Measurements from ENCODE around the gene ATP1A2.

Gene ATP1A2

DNA sequence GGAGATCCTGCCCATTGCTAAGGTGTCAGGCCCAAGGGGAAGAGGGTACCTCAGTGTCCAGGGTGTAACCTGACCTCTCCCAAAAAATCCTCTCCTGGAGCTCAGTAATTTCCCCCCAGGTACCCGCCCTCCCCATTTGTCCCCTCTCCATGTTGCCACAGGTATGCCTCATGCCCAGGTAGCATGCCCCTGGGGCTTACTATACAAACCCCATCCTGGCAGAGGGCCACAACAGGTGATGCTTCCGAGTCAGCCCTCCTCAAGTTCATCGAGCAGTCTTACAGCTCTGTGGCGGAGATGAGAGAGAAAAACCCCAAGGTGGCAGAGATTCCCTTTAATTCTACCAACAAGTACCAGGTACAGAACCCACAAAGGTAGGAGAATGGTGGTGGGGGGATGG, 51.5 kb downstream of the ATP1A2 start:
- H3K9me3 Mint-ChIP-seq: no peaks in the 10 kb centered on the region
- DNase-seq (no peak), ATAC-seq (replicated peaks) (no peak)
- H3K27me3 Mint-ChIP-seq: peaks cover 3 to 6% of the 10 kb centered on the region in 2 donors
- peaks cover 36 to 46% of the 10 kb centered on the region in 2 donors for H3K4me1 Mint-ChIP-seq
- H3K27ac Mint-ChIP-seq: no peak overlapping the region
- no peak overlapping the region for H3K4me3 Mint-ChIP-seq
- H3K36me3 Mint-ChIP-seq: no peaks in the 10 kb centered on the region

DNA sequence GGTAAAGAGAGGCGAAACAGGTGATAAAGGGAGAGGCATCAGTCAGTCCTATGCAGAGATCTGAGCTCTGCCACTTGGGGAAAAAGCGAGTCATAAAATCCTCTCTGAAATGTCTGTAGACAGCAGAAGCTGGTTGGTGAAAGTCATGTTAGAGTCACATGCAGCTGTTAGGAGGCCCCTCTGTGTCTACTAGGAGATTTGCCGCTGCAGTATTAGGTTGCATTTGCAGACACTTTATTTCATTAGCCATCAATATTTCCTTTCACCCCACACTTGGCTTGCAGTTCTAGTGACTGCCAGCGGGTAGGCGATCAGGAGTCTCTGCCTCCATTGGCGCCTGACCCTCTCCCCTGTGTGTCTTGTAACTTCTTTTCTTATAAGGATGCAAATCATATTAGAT, 52.0 kb downstream of the ATP1A2 start:
- H3K4me3 Mint-ChIP-seq: no peak overlapping the region
- no peaks in the 10 kb centered on the region for H3K36me3 Mint-ChIP-seq
- peak; percentile 52 to 63 for ATAC-seq (replicated peaks)
- peaks cover 36 to 46% of the 10 kb centered on the region in 2 donors for H3K4me1 Mint-ChIP-seq
- H3K27me3 Mint-ChIP-seq: peaks cover 7 to 8% of the 10 kb centered on the region in 2 donors
- no peak for DNase-seq
- no peak overlapping the region for H3K27ac Mint-ChIP-seq
- no peaks in the 10 kb centered on the region for H3K9me3 Mint-ChIP-seq

DNA sequence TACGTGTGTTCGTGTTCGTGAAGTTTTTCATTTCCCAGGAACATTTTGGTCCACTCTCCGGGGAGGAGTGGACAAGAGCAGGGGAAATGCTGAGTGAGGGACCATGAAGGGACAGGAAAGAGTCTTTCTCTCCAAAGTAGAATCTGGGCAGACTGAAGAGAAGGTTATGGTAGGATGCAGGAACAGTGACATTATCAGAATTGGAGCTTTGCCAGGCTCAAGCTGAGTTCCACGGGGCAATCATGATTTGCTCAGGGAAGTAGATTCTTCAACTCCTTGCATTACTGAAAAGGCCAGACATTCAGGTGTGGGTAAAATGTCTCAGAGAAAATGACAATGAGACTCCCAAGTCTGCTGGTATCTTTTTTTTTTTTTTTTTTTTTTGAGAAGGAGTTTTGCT, 52.5 kb downstream of the ATP1A2 start:
- DNase-seq: no peak
- no peak overlapping the region for H3K27ac Mint-ChIP-seq
- no peak overlapping the region for H3K4me3 Mint-ChIP-seq
- H3K4me1 Mint-ChIP-seq: peaks cover 36 to 46% of the 10 kb centered on the region in 2 donors
- H3K27me3 Mint-ChIP-seq: peaks cover 12% of the 10 kb centered on the region in 2 donors
- ATAC-seq (replicated peaks): no peak
- no peaks in the 10 kb centered on the region for H3K9me3 Mint-ChIP-seq
- H3K36me3 Mint-ChIP-seq: no peaks in the 10 kb centered on the region

DNA sequence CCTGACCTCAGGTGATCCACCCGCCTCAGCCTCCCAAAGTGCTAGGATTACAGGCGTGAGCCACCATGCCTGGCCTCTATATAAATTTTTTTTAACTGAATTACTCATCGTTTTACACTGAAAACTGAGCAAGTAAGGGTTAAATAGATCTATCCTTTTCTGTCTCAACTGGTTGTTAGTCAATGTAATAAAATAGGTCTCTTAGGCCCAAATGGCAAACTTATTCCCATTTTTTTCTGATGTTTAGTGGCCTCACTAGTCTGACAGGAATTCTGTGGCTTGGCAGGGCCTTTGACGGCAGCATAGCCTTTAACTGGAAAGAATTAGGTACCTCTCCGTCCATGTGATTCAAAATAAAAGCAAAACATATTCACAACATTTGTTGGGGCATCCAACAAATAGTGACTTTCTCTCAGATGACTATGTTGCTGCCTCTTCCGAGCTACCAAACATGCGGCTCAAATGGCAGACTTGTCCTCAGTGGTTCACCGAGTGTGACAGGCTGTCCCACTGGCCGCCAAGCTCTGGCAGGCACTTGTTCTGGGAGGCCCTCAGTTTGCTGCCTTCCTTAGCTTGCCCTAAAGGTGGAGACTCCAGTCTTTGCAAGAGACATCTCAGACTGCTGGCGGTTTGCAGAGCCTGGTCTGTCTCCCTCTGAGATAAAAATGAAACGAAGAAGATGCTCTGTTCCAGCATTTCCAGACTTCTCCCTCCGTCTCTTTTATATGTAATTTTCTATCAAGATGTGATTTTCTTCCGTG, 53.2 kb downstream of the ATP1A2 start:
- Mint-ChIP-seq H3K36me3 (no peaks in the 10 kb centered on the region), H3K9me3 (no peaks in the 10 kb centered on the region), H3K4me1 (peaks cover 36 to 46% of the 10 kb centered on the region in 2 donors), H3K27ac (no peak overlapping the region), H3K27me3 (peaks cover 15 to 16% of the 10 kb centered on the region in 2 donors), H3K4me3 (no peak overlapping the region)
- ATAC-seq (replicated peaks) (no peak), DNase-seq (no peak)

DNA sequence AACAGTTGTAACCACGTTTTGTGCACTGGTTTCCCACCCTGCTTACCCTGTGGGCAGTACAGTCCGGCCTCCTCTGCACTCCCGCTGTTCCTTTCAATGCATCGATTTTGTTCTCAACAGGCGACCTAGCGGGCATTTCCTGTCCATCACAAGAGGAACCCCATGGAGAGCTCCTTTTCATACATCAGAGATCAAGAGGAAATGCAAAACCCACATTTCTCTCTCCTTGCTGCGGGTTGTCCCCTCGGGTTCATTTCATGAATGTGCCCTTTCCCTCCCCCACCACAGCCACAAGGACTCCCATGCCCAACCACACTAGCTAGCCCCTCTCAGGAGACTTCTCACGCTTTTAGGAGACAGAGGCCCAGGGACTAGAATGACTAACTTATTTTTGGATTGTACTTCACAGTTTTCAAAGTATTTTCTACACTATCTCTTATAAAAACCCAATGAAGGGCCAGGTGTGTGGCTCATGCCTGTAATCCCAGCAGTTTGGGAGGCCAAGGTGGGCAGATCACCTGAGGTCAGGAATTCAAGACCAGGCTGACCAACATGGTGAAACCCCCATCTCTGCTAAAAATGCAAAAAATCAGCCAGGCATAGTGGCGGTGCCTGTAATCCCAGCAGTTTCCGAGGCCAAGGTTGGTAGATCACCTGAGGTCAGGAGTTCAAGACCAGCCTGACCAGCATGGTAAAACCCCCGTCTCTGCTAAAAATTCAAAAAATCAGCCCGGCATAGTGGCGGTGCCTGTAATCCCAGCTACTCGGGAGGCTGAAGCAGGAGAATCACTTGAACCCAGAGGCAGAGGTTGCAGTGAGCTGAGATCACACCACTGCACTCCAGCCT, 54.2 kb downstream of the ATP1A2 start:
- DNase-seq (peak; percentile 77), ATAC-seq (replicated peaks) (peak; percentile 93)
- Mint-ChIP-seq H3K4me1 (peaks cover 36 to 46% of the 10 kb centered on the region in 2 donors), H3K9me3 (no peaks in the 10 kb centered on the region), H3K36me3 (no peaks in the 10 kb centered on the region), H3K27me3 (peaks cover 25 to 26% of the 10 kb centered on the region in 2 donors), H3K27ac (peak overlapping the region; percentile 81), H3K4me3 (peak overlapping the region; percentile 31 to 51)

DNA sequence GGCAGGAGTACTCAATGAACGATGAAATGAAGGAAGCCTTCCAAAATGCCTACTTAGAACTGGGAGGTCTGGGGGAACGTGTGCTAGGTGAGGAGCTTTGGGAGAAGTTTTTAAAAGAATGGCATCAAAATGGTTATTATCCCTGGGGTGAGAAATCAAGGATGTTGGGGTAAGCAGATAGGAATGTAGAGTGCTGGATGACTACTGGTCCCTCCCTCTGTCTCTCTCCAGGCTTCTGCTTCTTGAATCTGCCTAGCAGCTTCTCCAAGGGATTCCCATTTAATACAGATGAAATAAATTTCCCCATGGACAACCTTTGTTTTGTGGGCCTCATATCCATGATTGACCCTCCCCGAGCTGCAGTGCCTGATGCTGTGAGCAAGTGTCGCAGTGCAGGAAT, 55.8 kb downstream of the ATP1A2 start:
- Mint-ChIP-seq H3K27ac (no peak overlapping the region), H3K36me3 (no peaks in the 10 kb centered on the region), H3K4me3 (no peak overlapping the region), H3K4me1 (peaks cover 31 to 40% of the 10 kb centered on the region in 2 donors), H3K9me3 (no peaks in the 10 kb centered on the region), H3K27me3 (peaks cover 28 to 30% of the 10 kb centered on the region in 2 donors)
- ATAC-seq (replicated peaks) (no peak), DNase-seq (no peak)

DNA sequence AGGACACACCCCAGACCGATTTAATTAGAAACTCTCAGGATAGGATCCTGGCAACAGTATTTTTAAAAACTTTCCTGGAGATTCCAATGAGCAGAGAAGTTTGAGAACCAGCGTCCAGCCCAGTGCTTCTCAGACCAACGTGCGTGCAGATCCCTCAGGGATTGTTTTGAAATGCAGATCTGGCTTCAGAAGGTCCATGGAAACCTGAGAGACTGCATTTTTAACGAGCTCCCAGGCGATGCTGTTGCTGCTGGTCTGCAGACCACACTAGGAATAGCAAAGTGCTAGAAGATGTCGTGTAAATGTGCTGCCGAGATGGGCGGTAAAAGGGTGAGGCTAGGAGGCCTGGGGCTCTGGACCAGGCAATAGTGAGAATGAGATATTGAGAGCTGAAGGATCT, 56.4 kb downstream of the ATP1A2 start:
- no peaks in the 10 kb centered on the region for H3K36me3 Mint-ChIP-seq
- ATAC-seq (replicated peaks): no peak

DNA sequence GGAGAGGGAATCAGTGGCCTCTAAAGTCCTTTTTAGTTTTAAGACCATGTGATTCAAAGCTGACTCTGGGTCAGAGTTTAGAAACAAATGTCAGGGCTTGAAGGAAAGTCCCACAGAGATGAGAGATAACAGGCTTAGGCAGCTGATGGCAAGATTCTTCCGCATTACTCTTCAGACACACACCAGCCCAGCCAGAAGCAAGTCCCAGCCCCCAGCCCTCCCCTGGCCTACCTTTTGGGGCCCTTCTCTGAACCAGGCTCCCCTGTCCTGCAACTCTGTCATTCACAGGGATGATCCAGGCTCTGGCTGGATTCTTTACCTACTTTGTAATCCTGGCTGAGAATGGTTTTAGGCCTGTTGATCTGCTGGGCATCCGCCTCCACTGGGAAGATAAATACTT, 61.7 kb downstream of the ATP1A2 start:
- Mint-ChIP-seq H3K4me1 (peaks cover 0 to 1% of the 10 kb centered on the region in 2 donors), H3K27ac (no peak overlapping the region), H3K27me3 (peaks cover 38 to 39% of the 10 kb centered on the region in 2 donors), H3K9me3 (no peaks in the 10 kb centered on the region), H3K4me3 (no peak overlapping the region), H3K36me3 (no peaks in the 10 kb centered on the region)
- DNase-seq (no peak), ATAC-seq (replicated peaks) (peak; percentile 36 to 61)

More for the DNA sequence above, 56.4 kb downstream of the ATP1A2 start:
- DNase-seq: no peak
- peaks cover 29 to 35% of the 10 kb centered on the region in 2 donors for H3K4me1 Mint-ChIP-seq
- H3K27me3 Mint-ChIP-seq: peaks cover 26 to 28% of the 10 kb centered on the region in 2 donors
- no peak overlapping the region for H3K27ac Mint-ChIP-seq
- H3K9me3 Mint-ChIP-seq: no peaks in the 10 kb centered on the region
- H3K4me3 Mint-ChIP-seq: no peak overlapping the region

DNA sequence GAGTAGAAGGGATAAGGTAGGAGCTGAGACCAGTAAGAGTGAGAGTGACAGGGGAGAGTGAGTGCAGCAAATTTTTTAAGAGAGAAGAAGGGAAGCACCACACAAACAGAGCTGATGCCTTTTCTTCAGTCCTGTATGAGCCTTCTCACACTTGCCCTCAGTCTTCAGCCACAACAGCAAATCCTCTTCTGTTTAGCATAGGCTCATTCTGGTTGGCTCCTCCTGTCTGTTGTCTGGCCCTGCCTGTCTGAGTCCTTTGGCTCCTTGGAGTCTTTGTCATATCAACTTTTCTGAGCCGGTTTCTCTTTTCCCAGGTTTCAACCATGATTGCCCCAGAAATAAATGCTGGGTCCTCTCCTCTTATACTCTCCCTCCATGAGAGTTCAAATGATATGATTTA, 62.1 kb downstream of the ATP1A2 start:
- no peak for ATAC-seq (replicated peaks)
- Mint-ChIP-seq H3K27me3 (peaks cover 35 to 36% of the 10 kb centered on the region in 2 donors), H3K36me3 (no peaks in the 10 kb centered on the region), H3K4me3 (no peak overlapping the region), H3K27ac (no peak overlapping the region), H3K4me1 (peaks cover 0 to 1% of the 10 kb centered on the region in 2 donors), H3K9me3 (no peaks in the 10 kb centered on the region)
- no peak for DNase-seq

DNA sequence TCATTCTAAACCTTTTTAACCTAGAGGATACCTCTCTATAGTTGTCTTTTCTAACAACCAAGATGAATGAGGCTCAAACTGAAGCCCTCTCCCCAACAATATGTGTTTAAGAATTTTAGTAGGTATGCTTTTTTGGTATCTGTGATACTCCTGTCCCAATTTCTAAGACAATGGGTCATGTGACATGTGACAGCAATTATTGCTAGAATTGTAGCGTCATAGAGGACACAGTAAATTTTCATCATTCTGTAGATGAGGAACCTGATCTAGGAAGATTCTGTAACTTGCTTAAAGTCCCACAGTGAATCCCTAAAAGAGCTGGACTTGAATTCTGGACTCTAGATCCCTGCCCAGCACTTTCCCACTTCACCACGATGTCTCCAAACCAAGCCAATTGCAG, 63.2 kb downstream of the ATP1A2 start:
- no peak for ATAC-seq (replicated peaks)
- peaks cover 32 to 37% of the 10 kb centered on the region in 2 donors for H3K27me3 Mint-ChIP-seq

DNA sequence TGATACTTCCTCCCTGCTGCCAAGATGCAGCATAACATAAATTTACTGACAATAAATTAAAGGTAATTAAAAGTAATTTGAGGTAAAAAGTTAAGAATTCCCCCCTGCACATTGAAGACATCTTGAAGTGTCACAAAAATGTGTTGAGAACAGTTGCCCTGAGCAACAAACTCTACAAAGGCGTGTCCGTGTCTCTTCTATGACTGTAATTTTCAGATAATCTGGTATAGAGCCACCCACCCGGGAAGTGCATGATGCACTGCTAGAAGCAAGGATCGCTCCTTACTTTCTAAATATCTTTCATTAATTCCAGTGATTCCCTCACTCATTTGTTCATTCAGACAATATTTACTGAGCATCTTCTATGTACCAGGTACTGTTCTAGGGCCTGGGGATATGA, 63.8 kb downstream of the ATP1A2 start:
- H3K27me3 Mint-ChIP-seq: peaks cover 26 to 31% of the 10 kb centered on the region in 2 donors
- H3K9me3 Mint-ChIP-seq: no peaks in the 10 kb centered on the region
- no peak overlapping the region for H3K4me3 Mint-ChIP-seq
- no peaks in the 10 kb centered on the region for H3K36me3 Mint-ChIP-seq
- ATAC-seq (replicated peaks) (no peak), DNase-seq (no peak)
- peaks cover 0 to 1% of the 10 kb centered on the region in 2 donors for H3K4me1 Mint-ChIP-seq
- no peak overlapping the region for H3K27ac Mint-ChIP-seq

More for the DNA sequence above, 63.2 kb downstream of the ATP1A2 start:
- Mint-ChIP-seq H3K4me3 (no peak overlapping the region), H3K27ac (no peak overlapping the region), H3K4me1 (peaks cover 0 to 1% of the 10 kb centered on the region in 2 donors), H3K9me3 (no peaks in the 10 kb centered on the region), H3K36me3 (no peaks in the 10 kb centered on the region)
- DNase-seq: no peak

DNA sequence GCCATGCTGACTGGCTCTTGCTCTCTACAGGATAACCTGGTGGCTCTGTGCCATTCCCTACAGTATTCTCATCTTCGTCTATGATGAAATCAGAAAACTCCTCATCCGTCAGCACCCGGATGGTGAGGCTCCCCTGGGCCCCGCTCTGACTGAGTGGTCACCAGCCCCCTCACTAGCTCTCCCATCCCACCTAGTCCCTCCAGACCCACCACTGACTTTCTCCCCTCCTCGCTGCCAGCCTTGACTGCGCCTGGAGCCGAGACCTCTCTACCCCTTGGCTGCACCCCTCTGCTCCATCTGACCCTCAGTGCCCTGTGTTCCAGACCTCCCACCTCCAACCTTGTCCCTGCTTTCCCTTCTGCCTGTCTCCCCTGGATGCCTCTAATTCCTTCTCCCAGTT, 70.7 kb downstream of the ATP1A2 start:
- no peak for DNase-seq
- H3K9me3 Mint-ChIP-seq: no peaks in the 10 kb centered on the region
- H3K36me3 Mint-ChIP-seq: no peaks in the 10 kb centered on the region
- peaks cover 0 to 10% of the 10 kb centered on the region in 2 donors for H3K4me1 Mint-ChIP-seq
- ATAC-seq (replicated peaks): no peak
- H3K27ac Mint-ChIP-seq: no peak overlapping the region
- peaks cover 20 to 30% of the 10 kb centered on the region in 2 donors for H3K27me3 Mint-ChIP-seq
- H3K4me3 Mint-ChIP-seq: no peak overlapping the region

DNA sequence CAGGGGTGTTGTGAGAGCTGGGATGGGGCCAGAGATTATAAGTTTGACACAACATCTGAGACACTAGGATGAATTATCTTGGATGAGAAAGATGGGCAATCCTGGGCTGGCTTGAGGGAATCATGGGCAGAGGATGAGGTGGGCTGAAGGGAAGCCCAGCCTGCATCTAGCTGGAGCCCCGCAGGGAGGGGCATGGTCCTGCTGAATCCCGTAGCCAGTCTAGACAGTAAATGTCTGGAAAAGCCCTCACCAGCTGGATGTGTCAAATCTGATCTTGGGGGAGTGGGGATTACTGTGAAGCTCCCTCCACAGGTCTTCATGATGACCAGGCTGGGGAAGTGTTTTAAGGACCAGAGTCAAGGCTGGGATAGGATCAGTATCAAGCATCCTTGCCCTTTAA, 71.2 kb downstream of the ATP1A2 start:
- no peak for ATAC-seq (replicated peaks)
- H3K27me3 Mint-ChIP-seq: peaks cover 17 to 29% of the 10 kb centered on the region in 2 donors
- no peaks in the 10 kb centered on the region for H3K9me3 Mint-ChIP-seq
- H3K4me3 Mint-ChIP-seq: no peak overlapping the region
- peaks cover 0 to 10% of the 10 kb centered on the region in 2 donors for H3K4me1 Mint-ChIP-seq
- H3K36me3 Mint-ChIP-seq: no peaks in the 10 kb centered on the region
- H3K27ac Mint-ChIP-seq: no peak overlapping the region
- DNase-seq: no peak

DNA sequence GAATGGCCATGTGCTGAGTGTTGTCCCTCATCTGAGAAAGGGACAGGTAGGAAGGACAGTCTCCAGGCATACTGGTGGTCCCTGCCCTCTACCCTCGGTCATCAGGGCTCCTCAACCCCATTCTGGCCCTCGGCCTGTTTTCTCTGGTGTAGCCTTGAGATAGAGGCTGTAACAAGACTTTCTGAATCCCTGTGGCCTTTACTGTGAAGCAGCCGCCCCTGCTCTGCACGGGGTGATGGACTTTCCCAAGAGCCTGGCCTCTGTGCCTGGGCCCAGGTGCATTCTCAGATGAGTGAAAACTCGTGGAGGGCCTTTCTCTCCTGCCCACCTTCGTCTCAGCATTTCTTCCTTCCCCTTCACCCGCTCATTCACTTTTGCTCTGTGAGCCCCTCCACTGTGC, 71.8 kb downstream of the ATP1A2 start:
- ATAC-seq (replicated peaks) (no peak), DNase-seq (no peak)
- Mint-ChIP-seq H3K27ac (no peak overlapping the region), H3K4me1 (peaks cover 0 to 10% of the 10 kb centered on the region in 2 donors), H3K4me3 (no peak overlapping the region), H3K36me3 (no peaks in the 10 kb centered on the region), H3K9me3 (no peaks in the 10 kb centered on the region), H3K27me3 (peaks cover 15 to 26% of the 10 kb centered on the region in 2 donors)
